ENCODE measurements around the gene DEFB125. TPM values are rescaled to one million over a fixed set of nuclear protein-coding genes. Genes with fewer than 3 reads are reported as not detected.

The DEFB125 gene, protein sequence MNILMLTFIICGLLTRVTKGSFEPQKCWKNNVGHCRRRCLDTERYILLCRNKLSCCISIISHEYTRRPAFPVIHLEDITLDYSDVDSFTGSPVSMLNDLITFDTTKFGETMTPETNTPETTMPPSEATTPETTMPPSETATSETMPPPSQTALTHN
- polyA plus RNA-seq (not detected in 2 replicates), polyA minus RNA-seq (not detected in 2 replicates)

DNA sequence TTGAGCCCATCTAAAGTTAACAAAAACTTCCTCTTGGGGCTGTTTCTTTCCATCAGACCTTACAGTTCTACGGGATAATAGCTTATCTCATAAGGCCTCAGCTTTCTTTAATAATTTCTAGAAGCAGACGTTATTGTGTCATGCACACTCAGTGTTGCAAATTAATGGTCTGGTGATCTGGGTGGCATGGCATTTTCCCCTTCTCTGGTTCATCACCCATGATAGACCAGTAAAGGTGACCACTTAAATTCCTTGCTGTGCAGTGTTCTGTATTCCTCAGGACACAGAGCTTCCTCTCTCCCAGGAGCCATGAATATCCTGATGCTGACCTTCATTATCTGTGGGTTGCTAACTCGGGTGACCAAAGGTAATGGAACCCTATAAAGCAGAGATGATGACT is at the start of gene DEFB125:
TSS of gene DEFB125 (plus strand) at position 272 of the 400 bp plus-strand sequence. CDS start at position 310, 38 bp downstream.
- no peaks in the 10 kb centered on the region for H3K27me3 ChIP-seq (ENCODE audit: insufficient read depth, low read depth, low read length)
- no peaks in the 10 kb centered on the region for H3K36me3 ChIP-seq (ENCODE audit: insufficient read depth, low read length)
- no peaks in the 10 kb centered on the region for H4K20me1 ChIP-seq (ENCODE audit: insufficient read depth)
- peaks cover 5% of the 10 kb centered on the region for H3K9me3 ChIP-seq (ENCODE audit: low read length)
- no peak within 1 kb of the TSS for H3K4me3 ChIP-seq (ENCODE audit: low read length)
- no peak within 1 kb of the TSS for H2AFZ ChIP-seq (ENCODE audit: low read depth, low read length)
- no peak within 1 kb of the TSS for H3K4me2 ChIP-seq (ENCODE audit: low read length)
- H3F3A ChIP-seq (ENCODE audit: insufficient read depth, low read length, poor library complexity, severe bottlenecking) = no peaks in the 10 kb centered on the region
- H3K9ac ChIP-seq (ENCODE audit: low read length) = no peak within 1 kb of the TSS
- H3K27ac ChIP-seq (ENCODE audit: low read length) = no peak within 1 kb of the TSS
- TF ChIP-seq, protein P1, sequence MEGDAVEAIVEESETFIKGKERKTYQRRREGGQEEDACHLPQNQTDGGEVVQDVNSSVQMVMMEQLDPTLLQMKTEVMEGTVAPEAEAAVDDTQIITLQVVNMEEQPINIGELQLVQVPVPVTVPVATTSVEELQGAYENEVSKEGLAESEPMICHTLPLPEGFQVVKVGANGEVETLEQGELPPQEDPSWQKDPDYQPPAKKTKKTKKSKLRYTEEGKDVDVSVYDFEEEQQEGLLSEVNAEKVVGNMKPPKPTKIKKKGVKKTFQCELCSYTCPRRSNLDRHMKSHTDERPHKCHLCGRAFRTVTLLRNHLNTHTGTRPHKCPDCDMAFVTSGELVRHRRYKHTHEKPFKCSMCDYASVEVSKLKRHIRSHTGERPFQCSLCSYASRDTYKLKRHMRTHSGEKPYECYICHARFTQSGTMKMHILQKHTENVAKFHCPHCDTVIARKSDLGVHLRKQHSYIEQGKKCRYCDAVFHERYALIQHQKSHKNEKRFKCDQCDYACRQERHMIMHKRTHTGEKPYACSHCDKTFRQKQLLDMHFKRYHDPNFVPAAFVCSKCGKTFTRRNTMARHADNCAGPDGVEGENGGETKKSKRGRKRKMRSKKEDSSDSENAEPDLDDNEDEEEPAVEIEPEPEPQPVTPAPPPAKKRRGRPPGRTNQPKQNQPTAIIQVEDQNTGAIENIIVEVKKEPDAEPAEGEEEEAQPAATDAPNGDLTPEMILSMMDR (IDR thresholded peaks at IDR 0.05; ENCODE audit: poor library complexity, severe bottlenecking) = no peak
- TF ChIP-seq RAD21 (conservative IDR thresholded peaks at IDR 0.05) = no peak
- TF ChIP-seq EZH2 (IDR thresholded peaks at IDR 0.05; ENCODE audit: borderline replicate concordance, insufficient read depth, low read length, poor library complexity, severe bottlenecking) = no peak
- TF ChIP-seq POLR2AphosphoS5 (IDR thresholded peaks at IDR 0.05) = no peak
- no peak for TF ChIP-seq MXI1 (conservative IDR thresholded peaks at IDR 0.05; ENCODE audit: poor library complexity, severe bottlenecking)
- TF ChIP-seq EP300 (conservative IDR thresholded peaks at IDR 0.05; ENCODE audit: poor library complexity, severe bottlenecking) = no peak
- TF ChIP-seq, protein P2, sequence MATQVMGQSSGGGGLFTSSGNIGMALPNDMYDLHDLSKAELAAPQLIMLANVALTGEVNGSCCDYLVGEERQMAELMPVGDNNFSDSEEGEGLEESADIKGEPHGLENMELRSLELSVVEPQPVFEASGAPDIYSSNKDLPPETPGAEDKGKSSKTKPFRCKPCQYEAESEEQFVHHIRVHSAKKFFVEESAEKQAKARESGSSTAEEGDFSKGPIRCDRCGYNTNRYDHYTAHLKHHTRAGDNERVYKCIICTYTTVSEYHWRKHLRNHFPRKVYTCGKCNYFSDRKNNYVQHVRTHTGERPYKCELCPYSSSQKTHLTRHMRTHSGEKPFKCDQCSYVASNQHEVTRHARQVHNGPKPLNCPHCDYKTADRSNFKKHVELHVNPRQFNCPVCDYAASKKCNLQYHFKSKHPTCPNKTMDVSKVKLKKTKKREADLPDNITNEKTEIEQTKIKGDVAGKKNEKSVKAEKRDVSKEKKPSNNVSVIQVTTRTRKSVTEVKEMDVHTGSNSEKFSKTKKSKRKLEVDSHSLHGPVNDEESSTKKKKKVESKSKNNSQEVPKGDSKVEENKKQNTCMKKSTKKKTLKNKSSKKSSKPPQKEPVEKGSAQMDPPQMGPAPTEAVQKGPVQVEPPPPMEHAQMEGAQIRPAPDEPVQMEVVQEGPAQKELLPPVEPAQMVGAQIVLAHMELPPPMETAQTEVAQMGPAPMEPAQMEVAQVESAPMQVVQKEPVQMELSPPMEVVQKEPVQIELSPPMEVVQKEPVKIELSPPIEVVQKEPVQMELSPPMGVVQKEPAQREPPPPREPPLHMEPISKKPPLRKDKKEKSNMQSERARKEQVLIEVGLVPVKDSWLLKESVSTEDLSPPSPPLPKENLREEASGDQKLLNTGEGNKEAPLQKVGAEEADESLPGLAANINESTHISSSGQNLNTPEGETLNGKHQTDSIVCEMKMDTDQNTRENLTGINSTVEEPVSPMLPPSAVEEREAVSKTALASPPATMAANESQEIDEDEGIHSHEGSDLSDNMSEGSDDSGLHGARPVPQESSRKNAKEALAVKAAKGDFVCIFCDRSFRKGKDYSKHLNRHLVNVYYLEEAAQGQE (IDR thresholded peaks at IDR 0.05; ENCODE audit: borderline replicate concordance) = no peak
- no peak for TF ChIP-seq SMC3 (conservative IDR thresholded peaks at IDR 0.05; ENCODE audit: poor library complexity)
- no peaks in the 10 kb centered on the region for H3K79me2 ChIP-seq (replicated peaks; ENCODE audit: insufficient read depth, low read length)
- H3K9me2 ChIP-seq (ENCODE audit: insufficient read depth, low read length) = no peaks in the 10 kb centered on the region

- H3F3A ChIP-seq (ENCODE audit: insufficient read depth, low read length, poor library complexity, severe bottlenecking) = no peaks in the 10 kb centered on the region
- no peaks in the 10 kb centered on the region for H3K27me3 ChIP-seq (ENCODE audit: insufficient read depth, low read depth, low read length)
- no peaks in the 10 kb centered on the region for H3K79me2 ChIP-seq (replicated peaks; ENCODE audit: insufficient read depth, low read length)
- H3K9me2 ChIP-seq (ENCODE audit: insufficient read depth, low read length) = no peaks in the 10 kb centered on the region
- H3K36me3 ChIP-seq (ENCODE audit: insufficient read depth, low read length) = no peaks in the 10 kb centered on the region
- peaks cover 15% of the 10 kb centered on the region for H3K9me3 ChIP-seq (ENCODE audit: low read length)
- H3K9ac ChIP-seq (ENCODE audit: low read length) = no peak overlapping the region
- H3K27ac ChIP-seq (ENCODE audit: low read length) = no peak overlapping the region
- TF ChIP-seq TAF1 (IDR thresholded peaks at IDR 0.05; ENCODE audit: low read depth) = no peak
- TF ChIP-seq, protein P1 (IDR thresholded peaks at IDR 0.05; ENCODE audit: poor library complexity, severe bottlenecking) = no peak
- TF ChIP-seq POLR2AphosphoS5 (IDR thresholded peaks at IDR 0.05) = no peak
- no peak for TF ChIP-seq RAD21 (conservative IDR thresholded peaks at IDR 0.05)
- TF ChIP-seq MXI1 (conservative IDR thresholded peaks at IDR 0.05; ENCODE audit: poor library complexity, severe bottlenecking) = no peak
- TF ChIP-seq EP300 (conservative IDR thresholded peaks at IDR 0.05; ENCODE audit: poor library complexity, severe bottlenecking) = no peak
- no peak for TF ChIP-seq EZH2 (IDR thresholded peaks at IDR 0.05; ENCODE audit: borderline replicate concordance, insufficient read depth, low read length, poor library complexity, severe bottlenecking)
- TF ChIP-seq, protein P2 (IDR thresholded peaks at IDR 0.05; ENCODE audit: borderline replicate concordance) = no peak
- no peak overlapping the region for H2AFZ ChIP-seq (ENCODE audit: low read depth, low read length)
- no peaks in the 10 kb centered on the region for H4K20me1 ChIP-seq (ENCODE audit: insufficient read depth)
- no peak overlapping the region for H3K4me2 ChIP-seq (ENCODE audit: low read length)
- no peak overlapping the region for H3K4me3 ChIP-seq (ENCODE audit: low read length)
These were observed 27.2 kb upstream of the DEFB125 start for GRCh38 chr20:60035-60918.

All from neural cell (in vitro differentiated cells).